VCaP (cell line): ENCODE measurements around the gene TMEM69.
"Not testable (repeated sequence)": the region's sequence is repeated elsewhere in the genome, so short reads cannot be mapped to it uniquely, and the experiment has no call there.

Source experiments
- H3K27ac ChIP-seq: fragments of 450-650 bp; 2 replicates; pipeline ENCODE4 v1.5.1; 2017
- TF ChIP-seq, protein P1 (sequence below): fragments of 450-650 bp; conservative IDR thresholded peaks from 2 replicates; pipeline ENCODE4 v1.5.1; 2017; ENCODE audit warnings: mild to moderate bottlenecking, moderate library complexity

Gene TMEM69

DNA sequence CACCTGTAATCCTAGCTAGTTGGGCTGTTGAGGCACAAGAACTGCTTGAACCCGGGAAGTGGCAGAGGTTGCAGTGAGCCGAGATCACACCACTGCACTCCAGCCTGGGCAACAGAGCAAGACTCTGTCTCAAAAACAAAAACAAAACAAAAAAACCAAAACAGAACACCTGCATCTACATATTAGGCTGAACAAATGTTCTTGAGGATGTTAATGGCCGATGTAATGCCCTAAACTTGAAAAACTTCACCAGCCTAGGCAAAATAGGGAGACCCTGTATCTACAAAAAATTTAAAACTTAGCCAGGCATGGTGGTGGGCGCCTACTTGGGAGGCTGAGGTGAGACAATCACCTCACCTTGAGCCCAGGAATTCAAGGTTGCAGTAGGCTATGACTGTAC, 19.5 kb upstream of the TMEM69 start:
- no peak overlapping the region for H3K27ac ChIP-seq
- TF ChIP-seq, protein P1, sequence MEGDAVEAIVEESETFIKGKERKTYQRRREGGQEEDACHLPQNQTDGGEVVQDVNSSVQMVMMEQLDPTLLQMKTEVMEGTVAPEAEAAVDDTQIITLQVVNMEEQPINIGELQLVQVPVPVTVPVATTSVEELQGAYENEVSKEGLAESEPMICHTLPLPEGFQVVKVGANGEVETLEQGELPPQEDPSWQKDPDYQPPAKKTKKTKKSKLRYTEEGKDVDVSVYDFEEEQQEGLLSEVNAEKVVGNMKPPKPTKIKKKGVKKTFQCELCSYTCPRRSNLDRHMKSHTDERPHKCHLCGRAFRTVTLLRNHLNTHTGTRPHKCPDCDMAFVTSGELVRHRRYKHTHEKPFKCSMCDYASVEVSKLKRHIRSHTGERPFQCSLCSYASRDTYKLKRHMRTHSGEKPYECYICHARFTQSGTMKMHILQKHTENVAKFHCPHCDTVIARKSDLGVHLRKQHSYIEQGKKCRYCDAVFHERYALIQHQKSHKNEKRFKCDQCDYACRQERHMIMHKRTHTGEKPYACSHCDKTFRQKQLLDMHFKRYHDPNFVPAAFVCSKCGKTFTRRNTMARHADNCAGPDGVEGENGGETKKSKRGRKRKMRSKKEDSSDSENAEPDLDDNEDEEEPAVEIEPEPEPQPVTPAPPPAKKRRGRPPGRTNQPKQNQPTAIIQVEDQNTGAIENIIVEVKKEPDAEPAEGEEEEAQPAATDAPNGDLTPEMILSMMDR = no peak

DNA sequence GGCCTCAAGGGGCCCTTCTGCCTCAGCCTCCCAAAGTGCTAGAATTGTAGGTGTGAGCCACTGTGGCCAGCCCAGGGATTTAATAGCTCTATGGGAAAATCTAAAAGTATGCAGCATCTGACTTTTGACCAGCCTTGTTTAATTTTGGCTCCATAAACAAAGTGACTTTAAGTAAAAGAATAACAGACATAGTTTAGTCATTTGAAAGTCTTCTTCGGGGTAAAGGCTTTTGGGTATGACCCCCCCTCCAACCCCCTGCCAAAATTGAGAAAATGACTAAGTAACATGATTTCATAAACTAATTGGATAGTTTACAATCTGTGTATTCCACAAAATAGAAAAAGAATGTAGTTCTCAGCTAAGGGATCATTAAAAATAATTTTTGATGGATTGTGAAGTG, 18.6 kb upstream of the TMEM69 start:
- no peak overlapping the region for H3K27ac ChIP-seq
- TF ChIP-seq, protein P1 = no peak

DNA sequence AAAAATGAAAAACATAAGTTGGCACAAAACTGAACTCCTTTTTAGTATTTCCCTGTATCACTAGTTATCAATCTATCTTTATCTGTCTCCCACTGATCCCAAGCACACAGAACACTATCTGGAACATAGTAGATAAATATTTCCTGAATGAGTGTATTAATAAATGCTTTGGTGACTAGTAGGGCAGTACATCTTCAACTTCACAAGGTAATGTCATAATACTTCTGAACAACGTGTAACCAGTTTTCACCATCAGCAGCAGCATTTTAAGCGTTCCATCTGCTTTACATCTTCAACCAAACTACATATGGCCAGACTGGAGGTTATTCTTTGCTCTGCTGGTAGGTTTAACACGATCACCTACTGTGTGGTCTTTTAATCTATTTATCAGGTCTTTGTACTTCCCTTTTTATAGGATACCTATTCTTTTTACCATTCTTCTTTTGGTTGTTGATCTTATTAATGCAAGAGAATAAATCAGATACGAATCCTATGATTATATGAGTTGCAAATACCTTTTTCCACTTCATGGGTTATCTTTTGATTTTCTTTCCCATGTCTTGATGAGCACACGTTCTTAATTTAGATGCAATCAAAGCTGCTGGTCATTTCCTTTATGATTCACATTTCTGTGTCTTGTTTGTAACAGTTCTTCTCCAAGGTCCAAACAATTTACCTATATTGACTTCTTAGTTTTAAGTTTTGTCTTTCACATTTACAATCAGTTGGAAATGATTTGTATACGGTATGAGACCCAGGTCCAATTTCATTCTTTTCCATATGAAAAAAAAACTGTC, 17.9 kb upstream of the TMEM69 start:
- TF ChIP-seq, protein P1 = no peak

DNA sequence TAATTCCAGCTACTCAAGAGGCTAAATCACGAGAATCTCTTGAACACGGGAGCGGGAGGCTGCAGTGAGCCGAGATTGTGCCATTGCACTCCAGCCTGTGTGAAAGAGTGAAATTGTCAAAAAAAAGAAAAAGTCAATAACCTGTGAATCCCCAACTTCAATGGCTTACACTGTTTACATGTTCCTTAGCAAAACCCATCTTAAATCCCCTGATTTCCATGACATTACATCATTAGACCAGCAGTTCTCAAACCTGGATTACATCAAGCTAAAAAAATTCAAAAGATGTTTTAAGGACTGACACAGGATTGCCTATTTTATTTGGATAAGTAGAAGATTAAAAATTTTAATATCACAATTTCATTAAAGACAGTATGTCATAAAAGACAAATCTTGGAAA, 14.0 kb upstream of the TMEM69 start:
- no peak overlapping the region for H3K27ac ChIP-seq
- TF ChIP-seq, protein P1 = no peak

More for the DNA sequence above, 17.9 kb upstream of the TMEM69 start:
- H3K27ac ChIP-seq = no peak overlapping the region

DNA sequence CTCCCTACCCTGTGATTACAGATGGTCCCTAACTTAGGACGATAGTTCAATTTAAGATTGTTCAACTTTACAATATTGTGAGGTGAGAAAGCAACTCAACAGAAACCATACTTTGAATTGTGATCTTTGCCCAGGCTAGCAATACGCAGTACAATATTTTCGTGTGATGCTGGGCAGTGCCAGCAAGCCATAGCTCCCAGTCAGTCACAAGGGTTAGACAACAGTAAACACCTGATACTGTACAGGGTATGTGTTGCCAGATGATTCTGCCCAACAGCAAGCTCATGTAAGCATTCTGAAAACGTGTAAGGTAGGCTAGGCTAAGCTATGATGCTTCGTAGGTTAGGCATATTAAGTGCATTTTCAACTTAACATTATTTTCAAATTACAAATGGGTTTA, 13.5 kb upstream of the TMEM69 start:
- H3K27ac ChIP-seq = no peak overlapping the region
- TF ChIP-seq, protein P1 = no peak

DNA sequence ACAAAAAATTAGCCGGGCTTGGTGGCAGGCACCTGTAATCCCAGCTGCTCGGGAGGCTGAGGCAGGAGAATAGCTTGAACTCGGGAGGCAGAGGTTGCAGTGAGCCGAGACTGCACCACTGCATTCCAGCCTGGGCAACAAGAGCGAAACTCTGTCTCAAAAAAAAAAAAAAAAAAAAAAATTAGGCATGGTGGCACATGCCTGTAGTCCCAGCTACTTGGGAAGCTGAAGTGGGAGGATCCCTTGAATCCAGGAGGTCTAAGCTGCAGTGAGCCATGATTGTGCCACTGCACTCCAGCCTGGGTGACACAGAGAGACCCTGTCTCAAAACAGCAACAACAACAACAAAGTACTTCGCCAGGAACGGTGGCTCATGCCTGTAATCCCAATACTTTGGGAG, 11.4 kb upstream of the TMEM69 start:
- H3K27ac ChIP-seq = not testable (repeated sequence)

DNA sequence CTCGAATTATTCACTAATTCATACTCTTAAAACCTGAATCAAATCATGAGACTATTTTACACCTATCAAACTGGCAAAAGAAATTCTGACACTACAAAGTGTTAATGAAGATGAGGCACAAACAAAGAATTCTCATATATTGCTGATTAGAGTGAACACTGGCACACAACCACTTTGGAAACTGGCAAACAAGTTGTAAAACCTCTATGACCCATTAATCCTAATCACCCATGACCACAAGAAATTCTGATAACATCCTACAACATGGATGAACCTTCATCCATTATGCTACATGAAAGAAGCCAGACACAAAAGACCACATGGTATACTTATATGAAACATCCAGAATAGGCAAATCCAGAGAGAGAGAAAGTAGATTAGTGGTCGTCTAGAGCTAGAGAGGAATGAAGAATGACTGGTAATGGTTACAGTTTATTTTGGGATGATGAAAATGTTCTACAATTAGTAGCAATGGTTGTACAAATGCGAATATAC, 10.2 kb upstream of the TMEM69 start:
- H3K27ac ChIP-seq = no peak overlapping the region
- TF ChIP-seq, protein P1 = no peak

DNA sequence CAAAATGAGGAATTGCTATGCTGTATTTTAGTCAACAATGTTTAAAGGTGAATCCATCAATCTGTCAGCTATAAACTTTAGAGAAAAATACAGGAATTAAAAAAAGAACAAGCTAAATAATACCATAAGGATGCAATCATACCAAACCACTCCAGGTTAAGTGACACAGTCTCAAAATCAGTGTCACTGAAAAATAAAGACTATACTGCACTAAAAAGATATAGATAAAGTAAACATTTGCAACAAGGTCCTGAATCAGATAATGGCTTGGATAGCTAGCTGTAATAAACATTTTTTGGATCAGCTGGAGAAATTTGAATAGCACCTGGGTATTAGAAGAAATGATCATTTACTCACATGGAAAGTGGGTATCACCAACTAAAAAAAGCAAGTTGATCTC, 9.5 kb upstream of the TMEM69 start:
- H3K27ac ChIP-seq = peak overlapping the region; percentile 47
- TF ChIP-seq, protein P1 = no peak
